ENCODE data around the gene SEMA3C.
A peak's percentile ranks its signal among the peaks of the same experiment; 100 is the strongest.

SEMA3C gene

GRCh38 chr7:80819503-80819902, 99.3 kb downstream of the SEMA3C start:
- no peak for DNase-seq

GRCh38 chr7:80818181-80818580, 100.7 kb downstream of the SEMA3C start:
- DNase-seq: no peak

- no peak for DNase-seq
Observed at GRCh38 chr7:80816806-80817205, 102.0 kb downstream of the SEMA3C start.

DNA sequence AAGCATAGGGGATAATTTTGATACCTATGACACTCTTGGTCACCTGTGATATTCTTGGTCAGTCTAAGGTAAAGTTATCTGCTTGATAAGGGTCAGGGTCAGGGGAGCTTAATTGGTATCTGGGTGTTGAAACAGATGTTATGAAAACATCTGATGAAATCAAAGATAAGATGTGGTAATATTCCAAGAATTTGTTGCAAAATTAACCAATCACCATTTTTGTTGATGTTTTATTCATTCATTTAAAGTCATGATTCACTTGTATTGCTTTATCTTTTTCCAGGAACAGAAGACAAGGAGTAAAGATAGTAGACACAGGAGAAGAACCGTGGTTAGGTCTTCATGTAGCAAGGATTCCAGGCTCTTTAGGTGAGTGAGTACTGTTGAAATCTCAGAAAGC, 103.1 kb downstream of the SEMA3C start:
- DNase-seq: no peak

DNA sequence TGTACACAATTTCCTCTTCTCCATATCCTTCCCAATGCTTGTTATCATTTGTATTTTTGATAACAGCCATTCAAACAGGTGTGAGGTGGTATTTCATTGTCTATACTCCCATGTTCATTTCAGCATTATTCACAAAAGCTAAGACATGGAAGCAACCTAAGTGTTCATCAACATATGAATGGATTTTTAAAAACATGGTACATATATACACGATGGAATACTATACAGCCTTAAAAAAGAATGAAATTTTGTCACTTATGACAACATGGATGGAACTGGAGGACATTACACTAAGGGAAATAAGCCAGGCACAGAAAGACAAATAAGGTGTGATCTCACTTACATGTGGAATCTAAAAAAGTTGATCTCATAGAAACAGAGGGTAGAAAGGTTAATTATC, 109.3 kb downstream of the SEMA3C start:
- no peak for DNase-seq

GRCh38 chr7:80807166-80807900, 111.5 kb downstream of the SEMA3C start:
- peak; percentile 34 for DNase-seq

GRCh38 chr7:80806663-80807062, 112.2 kb downstream of the SEMA3C start:
- no peak for DNase-seq

DNA sequence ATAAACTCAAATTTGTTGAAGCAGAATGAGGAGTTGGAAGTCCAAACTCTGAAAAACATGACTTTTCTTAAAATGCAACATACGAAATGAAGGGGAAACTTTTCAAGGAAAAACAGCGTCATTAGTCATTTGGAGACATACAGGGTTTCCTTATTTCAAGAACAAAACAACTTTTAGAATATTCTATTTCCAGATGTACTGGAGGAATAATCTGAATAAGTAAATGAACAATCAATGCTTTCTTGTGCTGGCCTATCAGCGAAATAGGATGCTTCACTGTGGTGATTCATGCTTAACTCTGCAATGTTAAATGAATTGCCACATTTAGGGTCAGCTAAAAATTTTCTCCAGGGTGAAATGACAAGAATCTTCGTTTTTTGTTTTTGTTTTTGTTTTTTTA, 114.3 kb downstream of the SEMA3C start:
- DNase-seq: no peak

DNA sequence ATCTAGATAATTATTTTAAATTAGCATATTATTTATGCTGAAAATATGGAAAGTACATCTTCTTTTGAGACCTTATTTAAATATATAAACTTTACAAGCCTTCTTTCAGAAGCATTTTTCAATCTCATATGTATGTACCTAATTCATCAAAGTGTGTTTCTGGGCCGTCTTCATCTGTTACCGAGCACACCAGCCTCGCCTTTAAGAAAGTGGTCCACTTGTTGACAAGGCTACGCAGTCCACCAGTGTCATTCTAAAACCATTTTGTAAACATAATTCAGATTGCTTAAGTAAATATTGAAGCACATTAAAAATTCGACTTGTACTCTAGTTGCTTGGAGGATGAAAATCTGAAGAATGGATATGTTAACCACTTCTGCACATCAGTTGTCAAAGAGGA, 116.3 kb downstream of the SEMA3C start:
- no peak for DNase-seq

DNA sequence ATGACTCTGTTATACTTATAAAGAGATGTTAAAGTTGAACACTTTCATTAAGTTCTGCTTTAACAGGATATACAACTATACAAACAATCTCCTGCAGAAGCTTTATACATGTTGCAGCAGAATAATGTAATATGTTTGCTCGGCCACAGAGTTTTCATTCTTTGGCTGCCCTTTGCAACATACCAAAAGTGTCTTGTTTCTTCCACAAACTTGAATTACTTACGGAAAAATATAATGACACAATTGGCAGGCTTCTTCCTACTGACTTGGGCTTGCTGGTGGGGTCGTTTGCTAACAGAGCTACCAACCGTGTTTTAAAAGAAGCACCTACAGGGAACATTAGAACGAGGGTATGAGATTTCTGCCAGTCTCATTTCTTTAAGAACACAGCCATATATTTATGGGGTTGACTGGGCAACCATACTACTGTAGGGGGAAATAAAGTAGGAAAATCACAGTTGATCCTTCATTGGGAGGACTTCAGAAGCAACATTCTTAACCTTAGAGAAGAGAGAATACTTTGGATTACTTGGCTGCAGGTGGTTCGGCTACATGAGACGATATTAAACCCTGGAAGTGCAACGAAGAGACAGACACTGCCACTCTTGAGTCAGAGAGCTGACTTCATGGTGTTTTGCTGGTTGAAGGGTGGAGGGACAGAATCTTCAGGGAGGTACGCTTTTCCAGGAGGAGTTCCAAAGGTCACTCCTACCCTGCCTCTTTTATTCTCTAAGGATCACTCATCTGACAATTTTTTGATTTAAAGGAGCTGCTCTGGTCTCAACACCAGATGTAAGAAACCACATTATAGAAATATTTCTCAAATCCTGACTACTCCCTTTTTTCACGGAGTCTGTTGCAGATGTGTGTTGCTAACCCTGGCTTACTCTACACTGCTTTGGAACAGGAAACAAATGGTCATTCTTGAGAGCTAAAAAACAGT, 123.9 kb downstream of the SEMA3C start:
- peak; percentile 73 for DNase-seq

GRCh38 chr7:80791509-80791929, 127.3 kb downstream of the SEMA3C start:
- DNase-seq: no peak

DNA sequence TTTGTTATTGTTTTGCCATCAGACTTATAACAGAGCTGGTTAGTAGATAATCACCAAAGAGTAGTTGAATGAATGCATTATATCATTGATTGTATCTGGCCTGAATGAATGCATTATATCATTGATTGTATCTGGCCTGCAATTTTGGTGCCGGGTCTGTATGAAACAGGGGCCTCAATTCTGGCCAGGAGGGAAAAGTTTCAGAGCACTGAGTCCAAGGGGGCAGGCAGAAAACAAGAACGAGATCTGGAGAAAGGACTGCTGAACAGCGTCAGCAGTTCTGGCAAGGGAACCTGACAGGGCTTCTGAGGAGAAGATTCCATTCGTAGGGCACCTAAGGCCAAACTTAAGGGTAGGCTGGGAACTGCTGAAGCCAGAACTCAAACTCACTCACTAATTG, 128.0 kb downstream of the SEMA3C start:
- DNase-seq: no peak

DNA sequence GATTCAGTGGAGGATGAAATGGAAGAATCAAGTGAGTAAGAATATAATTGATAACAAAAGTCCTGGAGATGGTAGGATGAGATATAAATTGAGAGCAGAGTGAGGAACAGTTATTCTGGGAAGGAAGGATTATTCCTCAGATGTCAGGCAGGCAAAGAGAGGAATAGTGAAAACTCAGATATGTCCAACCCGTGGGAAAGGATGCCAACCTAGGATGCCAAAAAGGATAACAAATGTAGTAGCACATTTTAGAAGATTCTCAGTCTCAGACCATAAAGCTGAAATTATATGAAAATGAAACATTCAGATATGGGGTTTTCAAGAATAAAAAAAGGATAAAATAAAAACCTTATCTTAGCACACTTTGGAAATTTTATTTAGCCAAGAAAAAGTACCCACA, 131.1 kb downstream of the SEMA3C start:
- DNase-seq: no peak

- peak; percentile 87 for DNase-seq
Observed at GRCh38 chr7:80785961-80786536, 132.8 kb downstream of the SEMA3C start.

DNA sequence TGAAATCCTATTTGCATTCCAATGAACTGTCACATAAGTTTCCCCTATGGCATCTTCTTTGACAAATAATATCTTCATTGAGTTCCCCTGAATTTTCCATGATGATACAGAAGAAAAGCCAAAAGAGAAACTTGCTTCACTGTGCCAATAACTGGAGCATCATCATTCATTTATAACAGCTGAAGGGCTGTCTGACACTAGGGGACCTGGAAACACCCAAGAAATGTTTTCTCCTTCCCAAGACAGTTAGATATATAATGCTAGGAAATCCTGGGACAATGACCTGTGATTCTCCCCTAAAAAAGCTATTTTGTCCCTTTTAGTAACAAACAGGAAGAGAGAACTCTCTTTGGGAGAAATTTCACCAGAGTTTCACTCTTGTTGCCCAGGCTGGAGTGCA, 133.6 kb downstream of the SEMA3C start:
- DNase-seq: no peak

DNA sequence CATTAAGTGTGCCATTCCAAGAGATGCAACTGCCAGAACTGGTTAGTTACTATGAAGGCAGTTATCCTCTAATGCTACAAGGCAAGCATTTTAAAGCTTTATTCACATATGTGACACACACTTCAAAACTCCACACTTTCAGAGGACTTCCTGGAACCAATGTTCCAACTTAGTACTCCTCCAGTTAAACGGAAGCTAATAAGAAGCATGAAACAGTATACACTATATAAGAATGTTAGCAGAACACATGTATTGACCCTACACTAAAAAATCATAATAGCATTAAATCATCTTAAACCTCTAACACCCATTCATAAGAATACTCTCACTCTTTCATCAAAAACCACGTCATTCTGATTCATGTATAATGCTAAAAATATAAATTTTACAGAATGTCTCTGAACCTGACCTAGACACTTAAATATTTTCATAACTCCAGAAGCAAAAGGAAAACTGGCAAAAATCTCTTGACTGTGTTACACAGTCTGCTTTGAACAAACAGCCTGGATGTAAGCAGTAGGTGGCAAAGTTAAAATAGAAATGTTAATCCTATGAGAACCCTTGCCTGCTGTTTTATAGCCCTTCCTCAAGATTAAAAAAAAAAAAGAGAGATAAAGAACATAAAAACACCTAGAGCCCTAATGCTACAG, 135.0 kb downstream of the SEMA3C start:
- DNase-seq: peak; percentile 81

DNA sequence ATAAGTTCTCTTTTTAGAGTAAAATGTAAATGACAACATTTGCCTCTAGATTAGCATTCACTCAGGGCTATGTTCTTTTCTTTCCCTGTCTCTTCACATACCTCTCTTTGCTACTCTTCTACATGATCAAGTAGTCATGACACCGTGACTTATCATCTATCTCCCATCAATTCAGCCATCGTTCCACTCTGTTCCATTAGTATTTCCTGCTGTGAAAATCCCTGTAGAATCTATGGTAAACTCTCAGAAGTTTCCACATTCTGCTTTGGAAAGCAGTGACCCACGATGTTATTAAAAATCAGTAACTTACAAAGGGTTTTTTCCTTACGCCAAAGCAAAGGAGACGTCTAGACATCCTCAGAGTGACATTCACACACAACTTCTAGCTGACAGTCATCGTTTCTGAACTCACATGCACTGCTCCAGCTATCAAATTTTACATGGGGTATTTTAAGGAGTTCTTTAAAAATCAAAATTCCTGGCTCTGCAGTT, 135.6 kb downstream of the SEMA3C start:
- DNase-seq: no peak

DNA sequence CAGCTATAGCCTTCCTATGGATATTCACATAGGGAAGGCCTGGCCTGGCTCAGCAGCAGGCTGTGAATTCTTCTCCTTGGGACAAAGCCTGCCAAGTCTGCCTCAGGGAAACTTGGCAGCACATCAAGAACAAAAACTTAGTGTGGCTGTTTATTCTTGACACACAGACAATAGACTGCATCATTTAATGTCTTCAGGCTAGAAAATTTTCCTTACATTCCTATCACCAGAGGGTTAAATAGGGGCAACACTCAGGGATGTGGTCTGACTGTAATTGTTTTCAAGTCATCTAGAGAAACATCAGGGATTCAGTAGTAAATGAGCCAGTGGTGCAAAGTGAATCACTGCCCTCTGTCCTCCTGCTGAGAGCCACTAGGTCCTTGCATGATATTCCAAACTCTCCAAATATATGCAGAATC, 137.3 kb downstream of the SEMA3C start:
- DNase-seq: peak; percentile 91

- no peak for DNase-seq
Observed at GRCh38 chr7:80781146-80781545, 137.7 kb downstream of the SEMA3C start.

- DNase-seq: no peak
Observed at GRCh38 chr7:80779456-80779855, 139.4 kb downstream of the SEMA3C start.

DNA sequence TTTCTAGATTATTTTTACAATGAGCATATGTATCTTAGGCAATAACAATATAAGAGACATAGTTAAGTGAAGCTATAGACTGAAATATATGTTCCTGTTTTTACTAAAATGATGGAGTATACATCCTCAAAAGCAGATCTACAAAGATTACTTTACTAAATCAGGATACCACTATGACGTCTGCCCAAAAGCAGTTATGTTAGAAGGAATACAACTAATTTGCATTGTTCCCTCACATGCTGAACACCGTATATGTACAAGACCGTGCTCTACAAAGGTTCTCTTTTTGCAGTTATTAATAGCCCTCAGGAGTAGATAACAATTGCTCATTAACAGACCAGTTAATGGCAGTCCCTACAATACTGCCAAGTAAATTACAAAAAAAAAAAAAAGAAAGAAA, 143.0 kb downstream of the SEMA3C start:
- DNase-seq: no peak

DNA sequence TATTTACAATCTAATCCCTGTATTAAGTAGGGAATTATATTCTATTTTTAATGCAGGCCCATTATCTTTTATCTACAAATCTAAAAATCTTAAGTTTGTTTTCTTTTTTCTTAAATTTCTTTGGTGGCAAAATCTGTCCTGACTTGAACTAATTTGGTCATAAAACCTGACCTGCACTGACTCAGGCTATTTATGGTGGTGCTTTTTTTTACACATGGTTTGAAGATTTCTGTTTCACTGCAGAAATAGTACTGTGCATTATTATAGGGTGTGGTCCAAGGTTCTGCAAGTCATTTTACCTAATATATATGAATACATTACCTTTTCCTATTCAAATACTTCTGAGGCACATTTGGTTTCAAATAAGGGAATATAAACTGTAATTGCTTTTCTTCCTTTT, 143.4 kb downstream of the SEMA3C start:
- DNase-seq: no peak

- no peak for DNase-seq
Observed at GRCh38 chr7:80774843-80775242, 144.0 kb downstream of the SEMA3C start.

All from fibroblast of skin of right quadriceps (primary cell).